Upper lobe of right lung (tissue), 1 donor: ENCODE measurements around the gene RNF112. TPM values are rescaled to one million over a fixed set of nuclear protein-coding genes. Genes with fewer than 3 reads are reported as not detected.

ENCODE experiments used
- ATAC-seq: fragments of 200-7000 bp; cut with Tn5 transposase; one replicate; pipeline ENCODE4 v1.9.1; 2020; ENCODE audit warnings: mild to moderate bottlenecking, moderate library complexity
- DNase-seq: peaks from one replicate; pipeline ENCODE4 v3.0.0-alpha.2; 2020
- H3K27ac ChIP-seq: fragments of 200-600 bp; one replicate; pipeline ENCODE4 v1.8.0; 2022
- H3K27me3 ChIP-seq: fragments of 200-600 bp; one replicate; pipeline ENCODE4 v1.8.0; 2022; ENCODE audit warnings: mild to moderate bottlenecking
- H3K36me3 ChIP-seq: fragments of 200-600 bp; one replicate; pipeline ENCODE4 v1.8.0; 2022
- H3K4me1 ChIP-seq: fragments of 200-600 bp; one replicate; pipeline ENCODE4 v1.8.0; 2022
- H3K4me3 ChIP-seq: fragments of 200-600 bp; one replicate; pipeline ENCODE4 v1.8.0; 2022; ENCODE audit warnings: mild to moderate bottlenecking
- H3K9me3 ChIP-seq: fragments of 200-600 bp; one replicate; pipeline ENCODE4 v1.8.0; 2022
- CTCF ChIP-seq: fragments of 200-600 bp; IDR thresholded peaks from one replicate; pipeline ENCODE4 v1.8.0; 2022; ENCODE audit warnings: antibody characterized with exemption
- intact Hi-C: fragments of 100-400 bp; cut with DNase I; formaldehyde crosslinking; loops from one replicate; pipeline ENCODE4 v1.11.0; 2022
- total RNA-seq: library from RNA; stranded (reverse); fragmentation: NEBNext Ultra II Directional; extraction: Animal tissue kit (Norgen Biotek cat#: 25700); gene quantifications from one replicate; pipeline ENCODE4 v1.2.1, GENCODE V29; 2021
- donor health status: DM: no; HTN: yes; CAD: no; lungs with severe emphysema.

Gene RNF112
- total RNA-seq, 1 donor from 2014 or later = 1.6 TPM

DNA sequence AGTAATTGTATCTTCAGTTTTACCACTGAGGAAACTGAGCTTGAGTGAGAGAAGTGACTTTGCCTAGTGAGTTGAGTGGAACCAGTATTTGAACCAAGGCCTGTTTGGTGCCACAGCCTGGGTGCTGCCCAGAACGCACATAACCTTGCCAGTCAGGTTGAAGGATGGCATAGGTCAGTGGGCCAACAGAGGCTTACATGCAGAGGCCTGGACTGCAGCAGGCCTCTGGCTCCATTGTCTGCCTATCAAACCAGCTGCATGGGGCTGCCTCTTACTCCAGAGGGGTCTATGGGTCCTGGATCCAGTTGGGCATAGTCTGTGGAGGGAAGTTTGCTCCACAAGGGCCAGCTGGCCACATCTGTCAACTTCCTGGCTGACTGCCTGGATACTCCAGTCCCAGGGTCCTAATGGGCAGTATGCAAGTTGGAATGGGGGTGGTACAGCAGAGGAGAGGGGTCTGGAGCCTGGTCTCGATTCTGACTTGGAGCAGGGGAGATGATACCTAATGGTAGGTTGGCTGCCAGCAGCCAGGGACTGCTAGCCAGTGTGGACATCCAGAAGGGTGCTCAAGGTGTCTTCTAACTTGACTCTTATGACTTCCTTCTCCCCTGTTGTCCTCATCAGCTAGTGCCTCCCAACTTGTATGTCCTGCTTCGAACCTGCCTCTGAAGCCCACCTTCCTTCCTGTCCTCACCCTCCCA lies 11.1 kb upstream of the RNF112 start:
- intact Hi-C loops = no loop called here
- H3K27me3 ChIP-seq = no peaks in the 10 kb centered on the region
- H3K36me3 ChIP-seq = no peaks in the 10 kb centered on the region
- peaks cover 29% of the 10 kb centered on the region for H3K4me1 ChIP-seq
- H3K9me3 ChIP-seq = no peaks in the 10 kb centered on the region
- TF ChIP-seq CTCF = no peak
- no peak overlapping the region for H3K4me3 ChIP-seq
- DNase-seq (no peak), ATAC-seq (no peak)
- peak overlapping the region; percentile 66 for H3K27ac ChIP-seq

DNA sequence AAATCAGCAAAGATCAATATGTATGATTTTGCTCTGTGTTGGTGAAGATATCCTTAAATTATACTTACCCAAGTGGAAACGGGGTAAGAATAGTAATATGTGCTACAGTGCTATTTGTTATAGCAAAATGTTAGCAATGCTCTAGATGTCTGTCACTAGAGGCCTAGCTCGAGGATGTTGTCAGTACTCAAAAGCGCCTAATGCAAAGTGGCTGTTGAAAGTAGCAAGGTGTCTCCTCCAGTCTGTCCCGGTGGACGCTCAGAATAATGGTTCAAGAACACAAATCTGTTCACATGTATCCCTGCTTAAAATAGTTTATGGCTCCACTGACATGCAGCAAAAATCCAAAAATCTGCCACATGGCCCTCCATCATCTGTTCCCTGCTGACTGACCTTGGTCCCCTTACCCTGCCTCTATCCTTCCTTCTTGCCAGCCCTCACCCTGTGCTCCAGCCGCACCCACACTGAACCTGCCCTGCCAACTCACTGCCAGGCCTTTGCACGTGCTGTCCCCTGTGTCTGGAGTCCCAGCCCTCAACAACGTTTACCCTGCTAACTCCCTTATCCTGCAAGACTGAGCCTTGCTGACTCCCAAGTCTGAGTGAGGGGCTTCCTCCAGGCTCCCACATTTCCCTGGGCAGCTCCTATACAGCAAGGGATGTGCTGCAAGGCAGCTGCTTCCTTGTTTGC lies 9.6 kb upstream of the RNF112 start:
- Histone ChIP-seq H3K27me3 (no peaks in the 10 kb centered on the region), H3K4me1 (peaks cover 29% of the 10 kb centered on the region), H3K9me3 (no peaks in the 10 kb centered on the region), H3K27ac (no peak overlapping the region), H3K36me3 (no peaks in the 10 kb centered on the region), H3K4me3 (no peak overlapping the region)
- no peak for TF ChIP-seq CTCF
- DNase-seq (no peak), ATAC-seq (no peak)
- intact Hi-C loops = no loop called here

- Histone ChIP-seq H3K4me1 (peaks cover 29% of the 10 kb centered on the region), H3K27ac (no peak overlapping the region), H3K27me3 (no peaks in the 10 kb centered on the region), H3K36me3 (no peaks in the 10 kb centered on the region), H3K4me3 (no peak overlapping the region), H3K9me3 (no peaks in the 10 kb centered on the region)
- intact Hi-C loops = no loop called here
- no peak for DNase-seq
- TF ChIP-seq CTCF = no peak
- ATAC-seq = no peak
These were observed 8.9 kb upstream of the RNF112 start for GRCh38 chr17:19402171-19402570.

GRCh38 chr17:19403021-19403420 lies 8.0 kb upstream of the RNF112 start:
- H3K27ac ChIP-seq = no peak overlapping the region
- H3K36me3 ChIP-seq = no peaks in the 10 kb centered on the region
- no peak overlapping the region for H3K4me3 ChIP-seq
- DNase-seq = no peak
- H3K9me3 ChIP-seq = no peaks in the 10 kb centered on the region
- H3K27me3 ChIP-seq = no peaks in the 10 kb centered on the region
- no peak for TF ChIP-seq CTCF
- ATAC-seq = no peak
- H3K4me1 ChIP-seq = peaks cover 23% of the 10 kb centered on the region
- intact Hi-C loops = no loop called here

DNA sequence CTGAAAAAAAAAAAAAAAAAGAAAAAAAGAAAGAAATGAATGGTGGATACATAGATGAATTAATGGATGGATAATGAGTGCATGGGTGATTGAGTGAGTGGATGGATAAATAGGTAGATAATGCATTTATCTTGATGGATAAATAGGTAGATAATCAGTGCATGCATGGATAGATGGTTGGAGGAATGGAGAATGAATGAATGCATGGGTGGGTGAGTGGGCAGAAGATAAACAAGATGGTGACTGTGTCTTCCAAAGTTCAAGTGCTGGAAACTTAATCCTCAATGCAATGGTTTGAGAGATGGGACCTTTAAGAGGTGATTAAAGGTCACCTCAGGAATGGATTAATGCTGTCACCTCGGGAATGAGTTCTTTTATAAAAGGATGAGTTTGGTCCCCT lies 6.8 kb upstream of the RNF112 start:
- DNase-seq = no peak
- no peak overlapping the region for H3K4me3 ChIP-seq
- no peaks in the 10 kb centered on the region for H3K36me3 ChIP-seq
- intact Hi-C loops = no loop called here
- H3K27me3 ChIP-seq = no peaks in the 10 kb centered on the region
- peaks cover 10% of the 10 kb centered on the region for H3K4me1 ChIP-seq
- no peak for TF ChIP-seq CTCF
- H3K9me3 ChIP-seq = no peaks in the 10 kb centered on the region
- H3K27ac ChIP-seq = no peak overlapping the region
- no peak for ATAC-seq
